ENCODE data around the gene OVCH1.

DNA sequence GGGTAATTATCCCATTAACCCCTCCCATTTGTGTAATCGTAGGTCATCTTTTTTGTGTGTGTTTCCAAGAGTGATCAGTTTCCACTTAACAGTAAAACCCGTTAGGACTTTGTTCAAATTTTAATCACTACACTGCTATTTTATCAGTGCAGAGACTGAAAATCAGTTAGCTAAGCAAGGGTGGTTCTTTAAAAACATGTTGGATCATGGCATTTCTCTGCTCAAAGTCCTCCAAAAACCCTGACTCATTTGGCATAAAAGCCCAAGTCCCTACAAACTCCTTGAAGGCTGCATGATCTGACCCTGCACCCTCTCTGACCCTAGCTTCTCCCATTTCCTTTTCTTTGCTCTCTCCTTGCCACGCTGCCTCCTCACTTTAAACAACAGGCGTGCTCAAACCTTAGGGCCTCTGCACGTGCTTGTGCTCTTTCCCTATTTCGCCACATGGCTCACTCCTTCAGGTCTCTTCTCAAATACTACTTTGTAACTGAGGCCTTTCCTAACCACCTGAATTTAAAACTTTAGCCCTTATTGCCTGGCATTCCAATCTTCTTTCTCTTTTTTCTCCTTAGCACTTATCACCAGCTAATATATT lies 13.2 kb upstream of the OVCH1 start:
- no peak for TF ChIP-seq SUZ12 (IDR thresholded peaks at IDR 0.05; ENCODE audit: unreplicated experiment)
- TF ChIP-seq BRCA1 (IDR thresholded peaks at IDR 0.05; ENCODE audit: low read depth, low read length): no peak
- TF ChIP-seq CTCF (IDR thresholded peaks at IDR 0.05 in 2 of 3, conservative IDR thresholded peaks at IDR 0.05 in 1 of 3; ENCODE audit: control insufficient read depth in 2 of 3, extremely low read depth in 1 of 3, insufficient read depth in 1 of 3, low read depth in 3 of 3, low read length in 3 of 3): no peak
- TF ChIP-seq STAT3 (IDR thresholded peaks at IDR 0.05; ENCODE audit: low read depth, low read length): no peak
- no peak for TF ChIP-seq KDM1A (IDR thresholded peaks at IDR 0.05; ENCODE audit: borderline replicate concordance)
- TF ChIP-seq, protein P1, sequence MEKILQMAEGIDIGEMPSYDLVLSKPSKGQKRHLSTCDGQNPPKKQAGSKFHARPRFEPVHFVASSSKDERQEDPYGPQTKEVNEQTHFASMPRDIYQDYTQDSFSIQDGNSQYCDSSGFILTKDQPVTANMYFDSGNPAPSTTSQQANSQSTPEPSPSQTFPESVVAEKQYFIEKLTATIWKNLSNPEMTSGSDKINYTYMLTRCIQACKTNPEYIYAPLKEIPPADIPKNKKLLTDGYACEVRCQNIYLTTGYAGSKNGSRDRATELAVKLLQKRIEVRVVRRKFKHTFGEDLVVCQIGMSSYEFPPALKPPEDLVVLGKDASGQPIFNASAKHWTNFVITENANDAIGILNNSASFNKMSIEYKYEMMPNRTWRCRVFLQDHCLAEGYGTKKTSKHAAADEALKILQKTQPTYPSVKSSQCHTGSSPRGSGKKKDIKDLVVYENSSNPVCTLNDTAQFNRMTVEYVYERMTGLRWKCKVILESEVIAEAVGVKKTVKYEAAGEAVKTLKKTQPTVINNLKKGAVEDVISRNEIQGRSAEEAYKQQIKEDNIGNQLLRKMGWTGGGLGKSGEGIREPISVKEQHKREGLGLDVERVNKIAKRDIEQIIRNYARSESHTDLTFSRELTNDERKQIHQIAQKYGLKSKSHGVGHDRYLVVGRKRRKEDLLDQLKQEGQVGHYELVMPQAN (conservative IDR thresholded peaks at IDR 0.05): no peak
- no peak for TF ChIP-seq ZZZ3 (IDR thresholded peaks at IDR 0.05; ENCODE audit: control insufficient read depth, insufficient read length, low read depth)
- 0 out of 4 replicates have a peak, but pooled peaks of 1 of the 2 experiments have one; percentile 24 for TF ChIP-seq BHLHE40 (IDR thresholded peaks at IDR 0.05; ENCODE audit: borderline replicate concordance in 1 of 2, low read depth in 2 of 2, low read length in 1 of 2)
- TF ChIP-seq CHD2 (IDR thresholded peaks at IDR 0.05; ENCODE audit: borderline replicate concordance, low read depth, low read length): no peak
- no peak for TF ChIP-seq ZBED1 (IDR thresholded peaks at IDR 0.05; ENCODE audit: borderline replicate concordance)
- TF ChIP-seq SREBF2 (IDR thresholded peaks at IDR 0.05; ENCODE audit: low read length): no peak

Measured in GM12878 (cell line).